ENCODE data around the gene FAM180A. TPM values are rescaled to one million over a fixed set of nuclear protein-coding genes. Genes with fewer than 3 reads are reported as not detected.
A peak's percentile ranks its signal among the peaks of the same experiment; 100 is the strongest.

Gene FAM180A
- total RNA-seq, 1 experiment from 2014 or later, result not detected

DNA sequence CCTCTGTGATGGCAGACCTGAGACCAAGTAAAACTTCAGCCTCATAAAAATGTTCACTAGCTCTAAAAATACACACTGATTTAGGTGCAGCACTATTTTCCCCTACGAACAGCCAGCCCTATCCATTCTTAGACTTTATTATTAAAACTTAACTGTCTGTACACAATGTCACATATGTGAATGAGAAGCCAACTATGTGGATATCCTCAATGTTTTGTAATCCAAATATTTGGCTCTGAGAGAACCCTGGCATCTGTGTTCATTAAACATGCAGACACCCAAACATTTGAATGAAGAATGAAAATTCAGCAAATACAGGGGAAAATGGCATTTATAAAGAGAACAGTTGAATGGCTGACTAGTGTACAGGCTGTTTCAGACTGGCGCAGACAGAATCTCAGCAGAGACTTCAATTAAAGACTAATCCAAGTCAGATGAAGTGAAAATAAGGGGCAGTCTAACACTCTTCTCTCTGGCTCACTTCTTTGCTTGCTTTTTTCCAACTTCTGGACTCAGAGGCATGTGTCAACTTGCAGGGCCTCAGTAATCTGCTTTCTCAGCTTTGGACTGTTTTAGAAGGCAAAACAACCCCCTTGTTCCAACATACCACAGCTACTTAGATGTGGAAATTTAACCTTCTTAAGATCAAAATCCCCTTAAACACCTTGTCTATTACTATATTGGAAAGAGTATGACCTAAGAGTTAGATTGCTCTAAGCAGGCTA is 47.4 kb upstream of the FAM180A start (continued):
- TF ChIP-seq FOXJ3 (CRISPR knock-in tag; IDR thresholded peaks at IDR 0.05; ENCODE audit: borderline replicate concordance), result no peak
- no peak for TF ChIP-seq ZNF396 (CRISPR knock-in tag; IDR thresholded peaks at IDR 0.05; ENCODE audit: borderline replicate concordance)
- TF ChIP-seq TEAD1 (CRISPR knock-in tag; IDR thresholded peaks at IDR 0.05), result no peak
- TF ChIP-seq JUN (CRISPR knock-in tag; IDR thresholded peaks at IDR 0.05), result no peak
- no peak for TF ChIP-seq NR3C1 (CRISPR knock-in tag; conservative IDR thresholded peaks at IDR 0.05; ENCODE audit: low read depth)

- no peak for DNase-seq (ENCODE audit: low spot score)
- ATAC-seq, result no peak
- Mint-ChIP-seq H3K9me3 (peaks cover 14% of the 10 kb centered on the region), H3K36me3 (no peaks in the 10 kb centered on the region), H3K4me1 (0 out of 2 replicates have a peak, but pooled peaks cover 5% of the 10 kb centered on the region), H3K27ac (no peak overlapping the region), H3K4me3 (no peak overlapping the region), H3K27me3 (ENCODE audit: low read depth) (no peaks in the 10 kb centered on the region; the same call in 1 of the 2 replicates)
- CTCF ChIA-PET, result no interaction called here
- POLR2A ChIA-PET, result no interaction called here
- TF ChIP-seq, protein P1, sequence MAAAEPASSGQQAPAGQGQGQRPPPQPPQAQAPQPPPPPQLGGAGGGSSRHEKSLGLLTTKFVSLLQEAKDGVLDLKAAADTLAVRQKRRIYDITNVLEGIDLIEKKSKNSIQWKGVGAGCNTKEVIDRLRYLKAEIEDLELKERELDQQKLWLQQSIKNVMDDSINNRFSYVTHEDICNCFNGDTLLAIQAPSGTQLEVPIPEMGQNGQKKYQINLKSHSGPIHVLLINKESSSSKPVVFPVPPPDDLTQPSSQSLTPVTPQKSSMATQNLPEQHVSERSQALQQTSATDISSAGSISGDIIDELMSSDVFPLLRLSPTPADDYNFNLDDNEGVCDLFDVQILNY (CRISPR knock-in tag; IDR thresholded peaks at IDR 0.05), result no peak
- TF ChIP-seq USF1 (CRISPR knock-in tag; IDR thresholded peaks at IDR 0.05), result peak; percentile 63; the same call in 1 of the 2 replicates
Measured at GRCh38 chr7:135793841-135794240, 45.2 kb upstream of the FAM180A start.

GRCh38 chr7:135792866-135793265 is 44.3 kb upstream of the FAM180A start:
- H3K4me1 Mint-ChIP-seq, result 0 out of 2 replicates have a peak, but pooled peaks cover 5% of the 10 kb centered on the region
- H3K27me3 Mint-ChIP-seq (ENCODE audit: low read depth), result no peaks in the 10 kb centered on the region; the same call in 1 of the 2 replicates
- H3K4me3 Mint-ChIP-seq, result no peak overlapping the region
- ChIA-PET CTCF (no interaction called here), POLR2A (no interaction called here)
- ATAC-seq, result no peak
- DNase-seq (ENCODE audit: low spot score), result no peak
- no peak for TF ChIP-seq TCF7 (CRISPR knock-in tag; IDR thresholded peaks at IDR 0.05; ENCODE audit: low read depth)
- no peak for TF ChIP-seq ELF4 (CRISPR knock-in tag; IDR thresholded peaks at IDR 0.05; ENCODE audit: low read depth)
- TF ChIP-seq STAT6 (CRISPR knock-in tag; conservative IDR thresholded peaks at IDR 0.05; ENCODE audit: low read depth), result no peak
- no peak for TF ChIP-seq GRHL2 (CRISPR knock-in tag; IDR thresholded peaks at IDR 0.05; ENCODE audit: insufficient replicate concordance, severe bottlenecking)
- no peak for TF ChIP-seq AFF4 (CRISPR knock-in tag; IDR thresholded peaks at IDR 0.05; ENCODE audit: borderline replicate concordance)
- TF ChIP-seq TEAD4 (CRISPR knock-in tag; IDR thresholded peaks at IDR 0.05), result no peak
- peaks cover 14% of the 10 kb centered on the region for H3K9me3 Mint-ChIP-seq
- H3K36me3 Mint-ChIP-seq, result no peaks in the 10 kb centered on the region
- no peak overlapping the region for H3K27ac Mint-ChIP-seq

Measured in WTC11 (cell line).